Parathyroid adenoma (tissue), 2 donors: ENCODE measurements around the gene TMEM165.

ENCODE experiments used
- H2AFZ ChIP-seq: fragments of 300-600 bp; sonication (generic); one replicate; pipeline ENCODE4 v1.7.0; 2017; ENCODE audit warnings: antibody characterized with exemption, mild to moderate bottlenecking
- H3K27ac ChIP-seq: fragments of 300-600 bp; sonication (generic); one replicate; pipeline ENCODE4 v1.7.0; 2017
- H3K27me3 ChIP-seq: fragments of 300-600 bp; sonication (generic); one replicate; pipeline ENCODE4 v1.7.0; 2017; ENCODE audit warnings: low read length; ENCODE audit not compliant: control insufficient read depth, insufficient read depth
- H3K36me3 ChIP-seq: fragments of 300-600 bp; sonication (generic); one replicate; pipeline ENCODE4 v1.7.0; 2017; ENCODE audit warnings: low read length; ENCODE audit not compliant: control insufficient read depth, insufficient read depth
- H3K4me1 ChIP-seq: fragments of 300-600 bp; sonication (generic); one replicate; pipeline ENCODE4 v1.7.0; 2017; ENCODE audit warnings: control low read depth
- H3K4me2 ChIP-seq: fragments of 300-600 bp; sonication (generic); one replicate; pipeline ENCODE4 v1.7.0; 2017; ENCODE audit warnings: low read length
- H3K4me3 ChIP-seq: fragments of 300-600 bp; sonication (generic); one replicate; pipeline ENCODE4 v1.7.0; 2017; ENCODE audit warnings: low read depth, low read length
- H3K79me2 ChIP-seq: fragments of 300-600 bp; sonication (generic); one replicate; pipeline ENCODE4 v1.7.0; 2017; ENCODE audit warnings: control low read depth
- H3K9ac ChIP-seq: fragments of 300-600 bp; sonication (generic); one replicate; pipeline ENCODE4 v1.7.0; 2017; ENCODE audit warnings: mild to moderate bottlenecking
- H3K9me3 ChIP-seq: fragments of 300-600 bp; sonication (generic); one replicate; pipeline ENCODE4 v1.7.0; 2017; ENCODE audit warnings: low read length; ENCODE audit not compliant: control insufficient read depth
- TF ChIP-seq, protein P1 (sequence below): fragments of 300-600 bp; sonication (generic); IDR thresholded peaks from one replicate; pipeline ENCODE4 v1.7.0; 2017; ENCODE audit warnings: antibody characterized with exemption, mild to moderate bottlenecking
- donor health status: primary hyperparathyroidism.

The TMEM165 gene

DNA sequence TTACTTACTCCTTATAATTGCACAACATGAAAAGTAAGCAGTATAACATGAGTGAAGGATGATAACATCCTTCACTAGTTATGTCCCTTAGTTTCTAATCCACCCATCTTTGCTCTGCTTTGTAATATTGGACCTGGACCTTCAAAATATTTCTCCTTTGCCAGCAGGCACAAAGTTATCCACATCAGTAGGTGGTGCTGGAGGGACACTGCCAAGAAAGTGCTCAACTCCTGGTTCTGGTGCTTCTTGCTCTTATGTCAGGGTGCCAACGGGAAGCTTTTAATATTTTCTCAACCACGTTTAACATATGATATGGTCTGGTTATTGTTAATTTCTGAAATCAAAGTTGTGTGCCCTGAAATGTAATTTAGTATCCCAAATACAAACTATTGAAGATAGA is 49.1 kb downstream of the TMEM165 start:
- Histone ChIP-seq H3K4me2 (no peak overlapping the region), H3K4me1 (no peaks in the 10 kb centered on the region), H2AFZ (no peak overlapping the region), H3K36me3 (no peaks in the 10 kb centered on the region), H3K27ac (no peak overlapping the region), H3K79me2 (no peaks in the 10 kb centered on the region), H3K9me3 (no peaks in the 10 kb centered on the region), H3K4me3 (no peak overlapping the region), H3K27me3 (no peaks in the 10 kb centered on the region), H3K9ac (no peak overlapping the region)
- TF ChIP-seq, protein P1, sequence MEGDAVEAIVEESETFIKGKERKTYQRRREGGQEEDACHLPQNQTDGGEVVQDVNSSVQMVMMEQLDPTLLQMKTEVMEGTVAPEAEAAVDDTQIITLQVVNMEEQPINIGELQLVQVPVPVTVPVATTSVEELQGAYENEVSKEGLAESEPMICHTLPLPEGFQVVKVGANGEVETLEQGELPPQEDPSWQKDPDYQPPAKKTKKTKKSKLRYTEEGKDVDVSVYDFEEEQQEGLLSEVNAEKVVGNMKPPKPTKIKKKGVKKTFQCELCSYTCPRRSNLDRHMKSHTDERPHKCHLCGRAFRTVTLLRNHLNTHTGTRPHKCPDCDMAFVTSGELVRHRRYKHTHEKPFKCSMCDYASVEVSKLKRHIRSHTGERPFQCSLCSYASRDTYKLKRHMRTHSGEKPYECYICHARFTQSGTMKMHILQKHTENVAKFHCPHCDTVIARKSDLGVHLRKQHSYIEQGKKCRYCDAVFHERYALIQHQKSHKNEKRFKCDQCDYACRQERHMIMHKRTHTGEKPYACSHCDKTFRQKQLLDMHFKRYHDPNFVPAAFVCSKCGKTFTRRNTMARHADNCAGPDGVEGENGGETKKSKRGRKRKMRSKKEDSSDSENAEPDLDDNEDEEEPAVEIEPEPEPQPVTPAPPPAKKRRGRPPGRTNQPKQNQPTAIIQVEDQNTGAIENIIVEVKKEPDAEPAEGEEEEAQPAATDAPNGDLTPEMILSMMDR = no peak

DNA sequence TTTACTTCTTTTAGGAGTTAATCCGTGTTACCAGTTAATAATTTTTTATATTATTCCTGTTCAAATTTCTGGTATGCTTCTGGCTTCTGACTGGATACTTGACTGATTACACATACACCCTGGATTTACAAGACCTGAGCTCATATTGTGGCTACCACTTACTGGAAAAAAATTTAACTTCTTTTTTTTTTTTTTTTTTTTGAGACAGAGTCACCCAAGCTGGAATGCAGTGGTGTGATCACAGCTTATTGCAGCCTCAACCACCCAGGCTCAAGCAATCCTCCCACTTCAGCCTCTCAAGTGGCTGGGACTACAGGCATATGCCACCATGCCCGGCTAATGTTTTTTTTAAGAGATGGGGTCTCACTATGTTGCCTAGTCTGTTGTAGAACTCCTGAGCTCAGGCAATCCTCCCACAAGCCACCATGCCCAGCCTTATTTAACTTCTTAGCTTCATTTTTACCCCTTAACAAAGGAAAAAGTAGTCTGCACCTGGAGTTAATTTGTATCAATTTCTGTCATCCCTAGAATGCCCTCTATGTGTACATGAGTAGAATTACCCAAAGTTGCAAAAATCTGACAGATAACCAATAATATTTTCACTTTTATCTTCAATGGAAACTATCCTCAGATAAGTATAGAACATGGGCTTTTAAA is 50.3 kb downstream of the TMEM165 start:
- H2AFZ ChIP-seq = no peak overlapping the region
- H3K27me3 ChIP-seq = no peaks in the 10 kb centered on the region
- no peak overlapping the region for H3K4me2 ChIP-seq
- no peaks in the 10 kb centered on the region for H3K4me1 ChIP-seq
- H3K27ac ChIP-seq = no peak overlapping the region
- no peak overlapping the region for H3K9ac ChIP-seq
- H3K79me2 ChIP-seq = no peaks in the 10 kb centered on the region
- no peak overlapping the region for H3K4me3 ChIP-seq
- TF ChIP-seq, protein P1 = no peak
- no peaks in the 10 kb centered on the region for H3K9me3 ChIP-seq
- no peaks in the 10 kb centered on the region for H3K36me3 ChIP-seq

DNA sequence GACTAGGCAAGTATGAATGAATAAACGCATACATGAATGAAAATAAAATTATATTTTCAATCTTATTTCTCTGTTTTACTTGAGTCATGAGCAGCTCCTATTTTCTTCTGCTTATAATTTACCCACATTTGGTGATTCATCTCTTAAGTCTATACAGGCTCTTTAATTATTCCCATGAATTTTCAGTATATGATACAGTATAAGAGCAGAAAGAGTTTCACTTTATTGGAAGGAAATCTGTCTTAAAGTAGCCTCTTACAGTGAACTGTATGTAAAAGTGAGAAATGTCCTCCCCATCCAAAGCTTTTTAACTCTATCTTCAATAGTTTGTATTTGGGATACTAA is 50.8 kb downstream of the TMEM165 start:
- TF ChIP-seq, protein P1 = no peak
- Histone ChIP-seq H3K79me2 (no peaks in the 10 kb centered on the region), H3K4me2 (no peak overlapping the region), H3K9ac (no peak overlapping the region), H3K27me3 (no peaks in the 10 kb centered on the region), H3K27ac (no peak overlapping the region), H2AFZ (no peak overlapping the region), H3K4me1 (no peaks in the 10 kb centered on the region), H3K4me3 (no peak overlapping the region), H3K36me3 (no peaks in the 10 kb centered on the region), H3K9me3 (no peaks in the 10 kb centered on the region)

DNA sequence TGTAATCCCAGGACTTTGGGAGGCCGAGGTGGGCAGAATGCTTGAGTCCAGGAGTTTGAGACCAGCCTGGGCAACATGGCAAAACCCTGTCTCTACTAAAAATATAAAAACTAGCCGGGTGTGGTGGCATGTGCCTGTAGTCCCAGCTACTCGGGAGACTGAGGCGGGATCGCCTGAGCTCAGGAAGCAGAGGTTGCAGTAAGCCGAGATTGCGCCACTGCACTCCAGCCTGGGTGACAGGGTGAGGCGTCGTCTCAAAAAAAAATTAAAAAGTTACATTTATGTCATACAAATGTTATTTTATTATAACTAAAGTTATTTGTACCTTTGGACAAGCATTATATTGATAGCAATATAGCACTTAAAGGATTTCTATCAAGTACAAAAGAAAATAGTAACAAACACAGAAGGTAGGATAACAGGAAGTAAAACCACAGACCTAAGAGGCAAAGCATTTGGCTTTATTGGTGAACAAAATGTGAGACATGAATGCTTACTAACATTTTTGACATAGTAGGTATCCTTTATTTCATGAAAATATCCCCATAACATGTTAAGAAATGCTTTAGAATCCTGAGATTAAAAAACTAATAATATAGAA is 51.5 kb downstream of the TMEM165 start:
- Histone ChIP-seq H3K36me3 (no peaks in the 10 kb centered on the region), H3K4me2 (no peak overlapping the region), H3K27ac (no peak overlapping the region), H3K79me2 (no peaks in the 10 kb centered on the region), H3K9ac (no peak overlapping the region), H3K4me3 (no peak overlapping the region), H3K9me3 (no peaks in the 10 kb centered on the region), H2AFZ (no peak overlapping the region), H3K27me3 (no peaks in the 10 kb centered on the region), H3K4me1 (no peaks in the 10 kb centered on the region)
- TF ChIP-seq, protein P1 = no peak

DNA sequence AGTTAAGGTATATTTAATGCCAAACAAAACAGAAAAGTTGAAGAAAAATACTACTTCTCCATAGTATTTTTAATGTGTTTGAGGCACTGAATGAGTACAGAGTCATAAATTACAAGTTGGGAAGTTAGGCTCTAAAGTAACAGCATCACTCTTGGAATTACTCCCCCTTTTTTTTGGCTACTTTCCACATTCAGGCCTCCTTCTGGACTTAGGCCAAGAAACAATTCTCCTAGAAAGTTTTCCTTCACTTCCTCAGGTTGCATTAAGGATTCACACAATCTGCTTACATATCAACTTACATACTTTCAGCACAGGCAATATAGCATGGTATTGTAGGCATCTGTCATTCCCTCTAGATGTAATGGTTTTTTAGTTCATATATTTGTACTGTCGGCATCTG is 52.1 kb downstream of the TMEM165 start:
- H3K27me3 ChIP-seq = no peaks in the 10 kb centered on the region

More for the DNA sequence above, 52.1 kb downstream of the TMEM165 start:
- Histone ChIP-seq H3K9ac (no peak overlapping the region), H3K27ac (no peak overlapping the region), H2AFZ (no peak overlapping the region), H3K4me1 (no peaks in the 10 kb centered on the region), H3K9me3 (no peaks in the 10 kb centered on the region), H3K79me2 (no peaks in the 10 kb centered on the region), H3K36me3 (no peaks in the 10 kb centered on the region), H3K4me3 (no peak overlapping the region), H3K4me2 (no peak overlapping the region)
- TF ChIP-seq, protein P1 = no peak
